Fibroblast of pulmonary artery (primary cell): ENCODE measurements around the gene CHADL.
A peak's percentile ranks its signal among the peaks of the same experiment; 100 is the strongest.

Experiments
- DNase-seq: peaks from one replicate; pipeline ENCODE4 v3.0.0-alpha.2; 2010; ENCODE audit warnings: low read depth
- H3K4me3 ChIP-seq: replicated peaks from 2 replicates; pipeline ENCODE4 v1.5.1; 2011; ENCODE audit warnings: low read depth, mild to moderate bottlenecking, control low read depth, low read length, moderate library complexity
- TF ChIP-seq, protein P1 (sequence below): IDR thresholded peaks from 2 replicates; pipeline ENCODE4 v1.5.1; 2011; ENCODE audit warnings: mild to moderate bottlenecking, control low read depth, low read length, inconsistent platforms; ENCODE audit errors: missing control alignments

Gene CHADL

GRCh38 chr22:41285441-41285819 is 44.7 kb upstream of the CHADL start:
- TF ChIP-seq, protein P1, sequence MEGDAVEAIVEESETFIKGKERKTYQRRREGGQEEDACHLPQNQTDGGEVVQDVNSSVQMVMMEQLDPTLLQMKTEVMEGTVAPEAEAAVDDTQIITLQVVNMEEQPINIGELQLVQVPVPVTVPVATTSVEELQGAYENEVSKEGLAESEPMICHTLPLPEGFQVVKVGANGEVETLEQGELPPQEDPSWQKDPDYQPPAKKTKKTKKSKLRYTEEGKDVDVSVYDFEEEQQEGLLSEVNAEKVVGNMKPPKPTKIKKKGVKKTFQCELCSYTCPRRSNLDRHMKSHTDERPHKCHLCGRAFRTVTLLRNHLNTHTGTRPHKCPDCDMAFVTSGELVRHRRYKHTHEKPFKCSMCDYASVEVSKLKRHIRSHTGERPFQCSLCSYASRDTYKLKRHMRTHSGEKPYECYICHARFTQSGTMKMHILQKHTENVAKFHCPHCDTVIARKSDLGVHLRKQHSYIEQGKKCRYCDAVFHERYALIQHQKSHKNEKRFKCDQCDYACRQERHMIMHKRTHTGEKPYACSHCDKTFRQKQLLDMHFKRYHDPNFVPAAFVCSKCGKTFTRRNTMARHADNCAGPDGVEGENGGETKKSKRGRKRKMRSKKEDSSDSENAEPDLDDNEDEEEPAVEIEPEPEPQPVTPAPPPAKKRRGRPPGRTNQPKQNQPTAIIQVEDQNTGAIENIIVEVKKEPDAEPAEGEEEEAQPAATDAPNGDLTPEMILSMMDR = no peak
- peak overlapping the region; percentile 84 for H3K4me3 ChIP-seq
- DNase-seq = peak; percentile 84

DNA sequence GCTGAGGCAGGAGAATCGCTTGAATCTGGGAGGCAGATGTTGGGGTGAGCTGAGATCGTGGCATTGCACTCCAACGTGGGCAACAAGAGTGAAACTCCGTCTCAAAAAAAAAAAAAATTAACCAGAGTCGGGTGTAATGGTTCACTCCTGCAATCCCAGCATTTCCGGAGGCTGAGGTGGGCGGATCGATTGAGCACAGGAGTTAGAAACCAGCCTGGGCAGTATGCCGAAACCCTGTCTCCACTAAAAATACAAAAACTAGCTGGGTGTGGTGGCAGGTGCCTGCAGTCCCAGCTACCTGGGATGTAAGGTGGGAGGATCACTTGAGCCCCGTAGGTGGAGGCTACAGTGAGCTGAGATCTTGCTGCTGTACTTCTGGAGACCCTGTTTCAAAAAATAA is 43.7 kb upstream of the CHADL start:
- H3K4me3 ChIP-seq = no peak overlapping the region
- TF ChIP-seq, protein P1 = no peak

DNA sequence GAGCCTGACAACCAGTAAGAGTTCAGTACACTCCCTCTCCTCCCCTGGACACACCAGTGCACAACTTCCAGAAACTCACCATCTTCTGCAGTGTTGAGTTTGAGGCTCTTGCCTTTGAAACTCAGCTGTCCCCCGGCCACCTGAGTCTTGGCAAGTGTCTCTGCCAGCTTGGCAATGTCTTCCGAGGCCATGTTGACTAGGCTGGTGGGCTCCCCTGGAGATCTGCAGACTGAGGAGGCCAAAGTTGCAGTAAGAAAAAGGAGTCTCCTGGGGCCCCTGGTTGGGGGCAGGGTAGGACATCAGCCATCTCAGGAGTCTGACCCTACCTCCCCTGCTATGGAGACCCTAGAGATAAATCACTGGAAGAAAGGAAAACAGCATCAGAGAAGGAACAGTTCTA is 40.1 kb upstream of the CHADL start:
- no peak for DNase-seq

More for the DNA sequence above, 43.7 kb upstream of the CHADL start:
- no peak for DNase-seq

DNA sequence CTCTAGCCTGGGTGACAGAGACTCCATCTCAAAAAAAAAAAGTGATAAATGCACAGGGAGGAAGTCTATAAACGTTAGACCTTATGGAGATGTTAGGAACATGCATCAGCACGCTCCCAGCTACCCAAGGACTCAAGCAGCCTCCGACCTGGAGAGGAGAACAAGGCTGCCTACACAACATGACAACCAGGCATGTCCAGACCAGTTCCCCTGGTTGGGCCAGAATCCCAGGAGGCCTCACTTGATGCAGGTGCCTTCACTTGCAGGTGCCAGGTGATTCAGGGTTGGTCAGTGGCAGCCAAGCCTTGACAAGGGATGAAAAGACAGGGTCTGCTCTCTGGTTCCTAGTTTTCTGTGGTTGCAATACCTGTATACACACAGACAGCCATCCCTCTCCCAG is 39.3 kb upstream of the CHADL start:
- DNase-seq = no peak
- TF ChIP-seq, protein P1 = no peak
- H3K4me3 ChIP-seq = no peak overlapping the region

More for the DNA sequence above, 40.1 kb upstream of the CHADL start:
- H3K4me3 ChIP-seq = no peak overlapping the region
- TF ChIP-seq, protein P1 = no peak

- TF ChIP-seq, protein P1 = no peak
- H3K4me3 ChIP-seq = no peak overlapping the region
- DNase-seq = no peak
These were observed 34.1 kb upstream of the CHADL start for GRCh38 chr22:41274856-41275255.

- no peak overlapping the region for H3K4me3 ChIP-seq
- TF ChIP-seq, protein P1 = no peak
- no peak for DNase-seq
These were observed 32.4 kb upstream of the CHADL start for GRCh38 chr22:41273128-41273527.

DNA sequence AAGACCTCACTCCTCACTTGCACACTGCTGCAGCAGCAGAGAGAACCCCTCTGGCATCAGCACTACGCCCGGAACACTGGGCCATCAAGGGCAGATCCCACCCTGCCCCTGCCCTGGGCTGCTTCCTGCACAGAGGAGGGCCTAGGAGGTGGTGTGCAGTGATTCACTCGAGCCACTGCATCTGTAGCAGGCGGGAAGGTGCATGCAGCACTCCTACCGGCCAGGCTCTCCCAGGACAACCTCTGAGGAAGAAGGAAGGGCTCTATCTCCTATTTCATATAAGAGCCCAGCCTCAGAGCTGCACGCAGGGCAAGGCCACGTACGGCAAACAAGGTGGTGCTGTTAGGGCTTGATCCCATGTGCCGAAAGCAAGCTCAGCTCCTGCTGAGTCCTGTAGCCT is 31.1 kb upstream of the CHADL start:
- TF ChIP-seq, protein P1 = no peak
- H3K4me3 ChIP-seq = no peak overlapping the region
- no peak for DNase-seq
